ENCODE results near the gene RAG2. TPM values are rescaled to one million over a fixed set of nuclear protein-coding genes. Genes with fewer than 3 reads are reported as not detected.

RAG2 gene
- not detected in 2 replicates for total RNA-seq

DNA sequence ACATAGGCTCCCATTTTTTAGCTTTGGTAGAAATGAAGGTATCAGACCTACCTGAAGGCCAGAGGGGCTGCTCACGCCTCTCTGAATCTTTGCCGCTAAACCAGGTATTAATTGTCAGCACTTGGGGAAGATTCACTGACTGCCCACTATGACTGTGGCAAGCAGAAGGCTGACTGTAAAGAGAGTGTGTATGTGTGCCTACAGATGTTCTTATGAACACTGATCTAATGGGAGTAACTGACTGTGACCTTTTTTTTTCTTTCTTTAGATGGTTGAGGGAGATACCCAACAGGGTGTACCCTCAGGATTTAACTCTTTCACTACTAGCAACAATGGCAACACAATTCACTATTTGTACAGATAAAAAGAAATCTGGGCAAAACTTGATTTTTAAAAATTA is at the start of gene RAG2:
RAG2 (minus strand) TSS at position 186 of the 400 bp plus-strand sequence. CDS start 4,068 bp downstream, outside the sequence.

GRCh38 chr11:36594316-36594989 is 3.6 kb downstream of the RAG2 start, which contains the start of gene IFTAP:
TSS of gene IFTAP (plus strand) at chr11:36594502. CDS start at chr11:36610104, 15,602 bp downstream.

GRCh38 chr11:36567694-36568093 is 30.3 kb downstream of the RAG2 start, which contains the start of gene RAG1:
TSS of gene RAG1 (plus strand) at chr11:36568007. CDS start at chr11:36573305, 5,298 bp downstream.

Other genes with a start within 250 kb of the RAG2 start
- gene TRAF6, start 88.0 kb downstream of the RAG2 start, total RNA-seq, result 7.6 and 8.2 TPM in 2 replicates
- gene RAG1, start 30.2 kb downstream of the RAG2 start, total RNA-seq, result 0.37 and 0.55 TPM in 2 replicates
- 26.9 and 32.9 TPM in 2 replicates for gene IFTAP, start 3.7 kb downstream of the RAG2 start, total RNA-seq